ENCODE results near the gene MZF1. TPM values are rescaled to one million over a fixed set of nuclear protein-coding genes. Genes with fewer than 3 reads are reported as not detected.

The MZF1 gene
- total RNA-seq, 1 experiment from 2014 or later = 33.0 TPM

DNA sequence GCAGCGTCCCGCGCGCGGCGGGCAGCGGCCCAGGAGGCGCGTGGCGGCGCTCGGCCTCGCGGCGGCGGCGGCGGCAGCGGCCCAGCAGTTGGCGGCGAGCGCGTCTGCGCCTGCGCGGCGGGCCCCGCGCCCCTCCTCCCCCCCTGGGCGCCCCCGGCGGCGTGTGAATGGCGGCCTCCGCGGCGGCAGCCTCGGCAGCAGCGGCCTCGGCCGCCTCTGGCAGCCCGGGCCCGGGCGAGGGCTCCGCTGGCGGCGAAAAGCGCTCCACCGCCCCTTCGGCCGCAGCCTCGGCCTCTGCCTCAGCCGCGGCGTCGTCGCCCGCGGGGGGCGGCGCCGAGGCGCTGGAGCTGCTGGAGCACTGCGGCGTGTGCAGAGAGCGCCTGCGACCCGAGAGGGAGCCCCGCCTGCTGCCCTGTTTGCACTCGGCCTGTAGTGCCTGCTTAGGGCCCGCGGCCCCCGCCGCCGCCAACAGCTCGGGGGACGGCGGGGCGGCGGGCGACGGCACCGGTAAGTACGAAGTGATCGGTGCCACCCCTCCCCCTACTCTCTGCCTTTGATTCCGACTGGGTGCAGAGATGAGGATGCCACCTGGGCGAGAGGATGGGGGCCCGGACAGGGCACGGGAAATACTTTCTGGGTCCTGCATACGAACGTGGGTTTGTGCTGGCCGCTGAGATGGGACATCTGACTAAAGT is 28.4 kb downstream of the MZF1 start:
- peaks cover 32% of the 10 kb centered on the region; the same call in 1 of the 2 replicates for H4K20me1 ChIP-seq (ENCODE audit: insufficient read depth)
- RAD21 ChIA-PET (ENCODE audit: low non-redundant PET in 1 of 2, low total read pairs in 2 of 2, uncharacterized antibody in 2 of 2, unreplicated experiment in 2 of 2) = no interaction called here
- ATAC-seq = peak; percentile 51
- peak overlapping the region; percentile 77 for H3K27ac ChIP-seq (ENCODE audit: low read depth, low read length)
- H3K9me3 ChIP-seq (ENCODE audit: control insufficient read depth in 1 of 2, insufficient read depth in 1 of 2, low read depth in 1 of 2, low read length in 2 of 2) = no peaks in the 10 kb centered on the region
- no peak overlapping the region for H2AFZ ChIP-seq (ENCODE audit: low read depth, low read length, poor library complexity, severe bottlenecking)
- TF ChIP-seq FOSL1 (IDR thresholded peaks at IDR 0.05; ENCODE audit: low read depth) (no peak), CEBPB (IDR thresholded peaks at IDR 0.05; ENCODE audit: low read depth) (no peak), ELF1 (IDR thresholded peaks at IDR 0.05; ENCODE audit: borderline replicate concordance, low read depth) (no peak), EZH2phosphoT487 (IDR thresholded peaks at IDR 0.05; ENCODE audit: borderline replicate concordance) (no peak), ZFX (IDR thresholded peaks at IDR 0.05) (peak; percentile 91), POLR2AphosphoS5 (IDR thresholded peaks at IDR 0.05; ENCODE audit: low read depth, low read length) (no peak), SIN3A (IDR thresholded peaks at IDR 0.05; ENCODE audit: low read depth) (peak; percentile 28), JUND (IDR thresholded peaks at IDR 0.05) (no peak)
- TF ChIP-seq, protein P1, sequence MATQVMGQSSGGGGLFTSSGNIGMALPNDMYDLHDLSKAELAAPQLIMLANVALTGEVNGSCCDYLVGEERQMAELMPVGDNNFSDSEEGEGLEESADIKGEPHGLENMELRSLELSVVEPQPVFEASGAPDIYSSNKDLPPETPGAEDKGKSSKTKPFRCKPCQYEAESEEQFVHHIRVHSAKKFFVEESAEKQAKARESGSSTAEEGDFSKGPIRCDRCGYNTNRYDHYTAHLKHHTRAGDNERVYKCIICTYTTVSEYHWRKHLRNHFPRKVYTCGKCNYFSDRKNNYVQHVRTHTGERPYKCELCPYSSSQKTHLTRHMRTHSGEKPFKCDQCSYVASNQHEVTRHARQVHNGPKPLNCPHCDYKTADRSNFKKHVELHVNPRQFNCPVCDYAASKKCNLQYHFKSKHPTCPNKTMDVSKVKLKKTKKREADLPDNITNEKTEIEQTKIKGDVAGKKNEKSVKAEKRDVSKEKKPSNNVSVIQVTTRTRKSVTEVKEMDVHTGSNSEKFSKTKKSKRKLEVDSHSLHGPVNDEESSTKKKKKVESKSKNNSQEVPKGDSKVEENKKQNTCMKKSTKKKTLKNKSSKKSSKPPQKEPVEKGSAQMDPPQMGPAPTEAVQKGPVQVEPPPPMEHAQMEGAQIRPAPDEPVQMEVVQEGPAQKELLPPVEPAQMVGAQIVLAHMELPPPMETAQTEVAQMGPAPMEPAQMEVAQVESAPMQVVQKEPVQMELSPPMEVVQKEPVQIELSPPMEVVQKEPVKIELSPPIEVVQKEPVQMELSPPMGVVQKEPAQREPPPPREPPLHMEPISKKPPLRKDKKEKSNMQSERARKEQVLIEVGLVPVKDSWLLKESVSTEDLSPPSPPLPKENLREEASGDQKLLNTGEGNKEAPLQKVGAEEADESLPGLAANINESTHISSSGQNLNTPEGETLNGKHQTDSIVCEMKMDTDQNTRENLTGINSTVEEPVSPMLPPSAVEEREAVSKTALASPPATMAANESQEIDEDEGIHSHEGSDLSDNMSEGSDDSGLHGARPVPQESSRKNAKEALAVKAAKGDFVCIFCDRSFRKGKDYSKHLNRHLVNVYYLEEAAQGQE (IDR thresholded peaks at IDR 0.05; ENCODE audit: low read depth) = no peak
- intact Hi-C loops (cut with micrococcal nuclease) = loop anchor here (1.0 kb wide), 2 partner anchors 25 to 29 kb away; partner anchors contain the start of genes MZF1 and ZBTB45
- CTCF ChIA-PET = interaction anchor here (1.2 to 1.8 kb wide), 3 partner anchors 24 to 26 kb away, joined by 3 to 9 read pairs (median 3); partner anchors contain the start of gene ZBTB45
- peaks cover 14 to 27% of the 10 kb centered on the region in 2 experiments for H3K4me1 ChIP-seq (ENCODE audit: control insufficient read depth in 1 of 2, insufficient read depth in 2 of 2, low read length in 2 of 2)
- no peak for DNase-seq (ENCODE audit: low read depth, low spot score)
- peaks cover 52% of the 10 kb centered on the region for H3K79me2 ChIP-seq (ENCODE audit: insufficient read depth, low read length)
- H3K9ac ChIP-seq (ENCODE audit: low read length) = peak overlapping the region; percentile 93
- no TSS peak for BruUV-seq (replicated peaks)
- peak overlapping the region; percentile 90 to 94 for H3K4me3 ChIP-seq (replicated peaks in 1 of 2; ENCODE audit: low read depth in 1 of 2, low read length in 2 of 2)
- peaks cover 36 to 46% of the 10 kb centered on the region in 2 experiments; a peak in 2 of 4 replicates for H3K36me3 ChIP-seq (ENCODE audit: control insufficient read depth in 1 of 2, insufficient read depth in 2 of 2, low read length in 2 of 2)
- no peaks in the 10 kb centered on the region for H3K9me2 ChIP-seq (ENCODE audit: insufficient read depth)
- peaks cover 3% of the 10 kb centered on the region; the same call in 1 of the 2 replicates for H3K27me3 ChIP-seq (ENCODE audit: insufficient read depth, low read length)
- peak overlapping the region; percentile 90 for H3K4me2 ChIP-seq (ENCODE audit: low read length)
- POLR2A ChIA-PET = interaction anchor here (1.2 to 2.4 kb wide), 8 partner anchors 9 to 182 kb away, joined by 4 to 31 read pairs (median 12); partner anchors contain the start of genes CHMP2A, MZF1, ZBTB45 and ZNF497

All from HCT116 (cell line).